NCI-H1417 (cell line): ENCODE measurements around the gene CHST15.
"Not testable (repeated sequence)": the region's sequence is repeated elsewhere in the genome, so short reads cannot be mapped to it uniquely, and the experiment has no call there.

Source experiments
- DNase-seq, 3 experiments: peaks; one replicate each; lab custom pipeline; 2025; lab: John Stamatoyannopoulos, UW

CHST15 gene

DNA sequence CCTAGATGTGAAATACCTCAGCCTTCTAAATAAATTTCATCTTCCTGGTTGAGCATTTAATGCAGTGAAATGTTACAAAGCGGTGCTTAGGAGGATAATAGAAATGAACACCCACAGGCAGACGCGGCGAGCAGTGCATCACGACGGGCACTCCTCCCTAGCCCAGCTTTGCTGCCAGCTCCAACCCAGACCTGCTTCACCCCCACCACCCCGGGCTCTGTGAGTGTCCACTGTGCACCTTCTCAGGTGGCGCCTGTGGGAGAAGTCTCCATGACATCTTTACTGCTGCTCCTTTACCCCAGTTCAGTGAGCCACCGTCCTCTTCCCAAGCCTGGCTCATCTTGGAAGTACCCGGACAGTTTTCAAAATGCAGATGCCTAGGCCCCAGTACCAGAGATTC, 5.2 kb upstream of the CHST15 start:
- DNase-seq: no peak

- peak in 2 of 3 experiments; percentile 6 to 47 for DNase-seq
These were observed 4.5 kb upstream of the CHST15 start for GRCh38 chr10:124097883-124098282.

DNA sequence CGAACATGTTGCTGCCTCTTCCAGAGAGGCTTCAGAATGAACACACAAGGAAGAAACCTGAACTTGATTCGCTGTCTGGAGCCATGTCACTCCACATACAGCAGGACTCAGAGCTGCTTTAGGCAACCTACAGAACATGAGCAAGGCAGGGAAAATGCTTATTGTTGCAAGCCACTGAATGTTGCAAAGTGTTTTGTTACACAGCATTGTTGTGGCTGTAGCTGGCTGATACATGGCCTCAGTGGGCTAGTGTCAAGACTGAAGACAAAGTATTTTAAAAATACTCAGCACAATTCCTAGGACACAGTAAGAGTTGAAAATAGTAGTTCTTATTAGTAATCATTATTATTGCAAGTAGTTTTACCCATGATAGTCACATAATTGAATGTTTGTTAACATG, 3.1 kb upstream of the CHST15 start:
- no peak for DNase-seq

DNA sequence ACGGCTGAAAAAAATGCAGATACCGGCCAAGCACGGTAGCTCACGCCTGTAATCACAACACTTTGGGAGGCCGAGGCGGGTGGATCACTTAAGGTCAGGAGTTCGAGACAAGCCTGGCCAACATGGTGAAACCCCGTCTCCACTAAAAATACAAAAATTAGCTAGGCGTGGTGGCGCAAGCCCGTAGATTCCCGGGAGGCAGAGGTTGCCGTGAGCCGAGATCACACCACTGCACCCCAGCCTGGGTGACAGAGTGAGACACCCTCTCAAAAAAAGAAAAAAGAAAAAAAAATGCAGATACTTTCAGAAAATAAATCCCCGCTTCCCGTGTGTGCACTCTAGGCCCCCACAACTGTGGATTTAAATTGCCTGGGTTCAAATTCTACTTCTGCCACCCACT, 2.4 kb upstream of the CHST15 start:
- not testable (repeated sequence) for DNase-seq

- peak in 1 of 3 experiments; percentile 15 for DNase-seq
These were observed 1.7 kb upstream of the CHST15 start for GRCh38 chr10:124095096-124095495.

DNA sequence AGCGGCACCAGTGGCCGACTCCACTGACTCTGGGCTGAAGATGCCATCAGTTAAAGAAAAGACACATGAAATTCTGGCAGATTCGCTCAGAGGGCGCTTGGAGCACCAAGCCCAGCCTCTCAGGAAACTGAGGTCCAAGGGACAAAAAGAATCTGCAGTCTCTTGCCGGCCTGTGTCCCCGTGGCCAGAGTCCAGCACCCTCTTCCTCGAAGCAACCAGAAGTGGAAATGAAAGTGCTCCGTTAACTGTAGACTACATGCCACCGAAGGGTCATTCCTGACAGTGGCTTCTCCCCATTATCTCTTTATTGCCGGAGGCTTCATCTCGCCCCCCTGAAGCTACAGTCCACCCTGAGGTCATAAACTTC, 1.0 kb upstream of the CHST15 start:
- DNase-seq: no peak

DNA sequence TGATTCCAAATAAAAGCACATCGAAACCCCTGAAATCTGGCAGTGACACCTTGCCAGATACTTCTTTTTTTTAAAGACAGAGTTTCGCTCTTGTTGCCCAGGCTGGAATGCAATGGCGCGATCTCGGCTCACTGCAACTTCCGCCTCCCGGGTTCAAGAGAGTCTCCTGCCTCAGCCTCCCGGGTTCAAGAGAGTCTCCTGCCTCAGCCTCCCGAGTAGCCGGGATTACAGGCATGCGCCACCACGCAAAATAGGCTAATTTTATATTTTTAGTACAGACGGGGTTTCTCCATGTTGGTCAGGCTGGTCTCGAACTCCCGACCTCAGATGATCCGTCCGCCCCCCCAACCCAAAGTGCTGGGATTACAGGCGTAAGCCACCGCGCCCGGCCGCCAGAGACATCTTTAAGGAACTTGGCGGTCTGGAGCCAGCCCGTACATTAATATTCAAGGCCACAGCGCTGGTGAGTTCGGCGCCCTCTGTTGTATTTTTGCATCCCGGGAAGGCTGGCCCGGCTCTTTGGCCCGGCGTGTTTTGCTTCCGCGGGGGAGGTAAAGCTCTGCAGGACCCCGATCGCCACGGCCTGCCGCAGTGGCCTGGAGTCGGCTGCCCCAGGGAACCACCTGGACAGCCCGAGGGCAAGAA, 498 bp upstream of the CHST15 start:
- not testable (repeated sequence) for DNase-seq

DNA sequence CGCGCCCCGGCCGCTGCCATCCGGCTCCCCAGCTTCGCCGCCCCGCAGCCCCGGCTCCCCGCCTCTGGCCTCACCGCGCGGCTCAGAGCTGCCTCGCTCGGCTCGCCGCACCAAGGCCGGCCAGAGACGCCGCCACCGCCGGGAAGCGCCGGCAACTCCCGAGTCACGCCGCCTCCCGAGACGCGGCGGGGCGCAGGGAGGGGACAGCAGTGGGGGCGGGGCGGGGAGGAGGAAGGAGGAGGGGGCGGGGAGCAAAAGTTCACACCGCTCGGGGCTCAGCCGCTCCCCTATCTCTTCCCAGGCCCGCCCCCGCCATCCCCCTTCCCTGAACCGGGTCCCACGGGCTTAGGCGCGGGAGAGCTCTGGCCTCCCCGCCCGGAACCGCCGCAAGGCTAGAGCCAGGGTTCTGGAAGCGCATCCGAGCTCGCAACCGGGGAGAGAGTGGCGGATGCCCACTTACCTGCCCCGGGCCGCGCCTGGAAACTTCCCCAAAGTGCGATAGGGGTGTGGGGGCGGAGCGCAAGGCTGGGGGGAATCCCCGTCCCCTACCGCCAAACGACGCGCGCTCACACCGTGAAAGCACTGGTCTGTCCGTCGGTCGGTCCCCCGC, 1.0 kb downstream of the CHST15 start:
- DNase-seq: peak in 2 of 3 experiments; percentile 61 to 76

DNA sequence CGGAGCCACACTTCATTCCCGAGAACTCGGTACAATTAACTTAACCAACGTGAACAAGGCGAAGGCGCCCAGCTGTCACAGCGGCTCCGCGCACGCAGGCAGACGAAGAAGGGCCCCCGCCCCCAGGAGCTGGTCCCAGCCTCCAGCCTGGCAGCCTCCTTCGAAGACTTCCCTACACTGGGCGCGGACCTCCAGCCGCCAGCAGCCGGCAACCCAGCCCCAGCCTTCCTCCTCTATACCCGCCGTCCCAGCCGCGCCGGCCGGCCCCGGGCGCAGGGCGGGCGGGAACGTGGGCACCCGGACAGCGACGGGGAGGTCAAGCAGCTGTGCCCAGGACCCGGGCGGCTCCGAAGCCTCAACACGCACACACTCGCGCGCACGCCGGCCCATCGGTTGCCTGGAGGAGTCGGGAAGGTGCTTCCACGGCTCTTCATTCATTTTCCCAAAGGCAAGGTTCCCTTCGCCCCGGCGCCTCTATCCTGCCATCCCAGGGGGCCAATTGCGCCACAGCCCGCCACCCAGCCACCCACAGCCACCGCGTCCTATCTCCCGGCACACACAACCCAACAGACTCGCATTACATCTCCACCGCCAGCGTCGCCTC, 1.6 kb downstream of the CHST15 start:
- DNase-seq: peak in 2 of 3 experiments; percentile 47 to 50

DNA sequence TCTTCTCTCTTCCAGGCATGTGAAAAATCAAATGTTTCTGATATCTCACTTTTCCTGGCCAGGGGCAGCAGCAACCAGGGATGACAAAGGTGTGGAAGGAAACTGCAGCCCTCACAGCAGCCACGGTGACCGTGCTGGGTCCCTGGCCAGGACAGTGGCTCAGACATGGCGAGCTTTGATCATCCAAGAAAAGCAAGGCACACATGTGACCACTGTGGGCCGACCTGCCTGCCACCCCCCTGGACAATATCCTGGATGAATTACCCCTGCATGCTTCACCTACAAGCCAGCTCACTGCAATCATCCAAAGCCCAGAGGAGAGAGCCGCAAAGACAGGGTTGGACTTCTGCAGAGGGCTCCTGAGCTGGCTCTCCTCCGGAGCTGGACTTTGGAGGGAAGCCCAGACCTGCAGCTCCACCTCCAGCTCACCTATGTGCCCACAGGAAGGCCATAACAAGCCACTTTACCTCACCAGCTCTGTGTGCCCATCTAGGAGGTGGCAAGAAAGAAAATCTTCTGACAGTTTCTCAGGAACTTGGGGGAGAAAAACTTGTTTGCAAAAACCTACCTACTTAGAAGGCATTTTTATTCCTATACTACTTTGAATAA, 2.7 kb downstream of the CHST15 start:
- DNase-seq: peak in 1 of 3 experiments; percentile 3

- DNase-seq: no peak
These were observed 3.5 kb downstream of the CHST15 start for GRCh38 chr10:124089859-124090258.

DNA sequence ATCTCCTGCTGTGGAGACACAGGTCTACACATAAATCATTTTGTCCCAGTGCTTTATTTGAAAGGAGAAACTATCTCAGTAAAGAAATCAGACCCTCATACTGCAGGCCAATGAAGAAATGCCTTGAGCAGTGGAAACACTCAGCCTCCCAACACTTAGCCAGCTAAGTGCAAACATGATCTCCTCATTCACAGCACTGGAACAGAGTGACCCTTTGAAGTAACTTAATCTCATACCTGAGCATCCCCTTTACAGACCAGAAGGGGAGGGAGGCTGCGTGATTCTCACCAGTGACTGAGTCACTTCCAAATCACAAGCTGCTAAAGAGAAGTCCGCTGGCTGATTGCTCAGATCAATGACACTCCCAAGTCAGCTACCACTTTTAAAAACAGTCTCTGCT, 4.5 kb downstream of the CHST15 start:
- DNase-seq: peak in 1 of 3 experiments; percentile 1

- peak in 2 of 3 experiments; percentile 7 to 39 for DNase-seq
These were observed 5.4 kb downstream of the CHST15 start for GRCh38 chr10:124087672-124088634.

DNA sequence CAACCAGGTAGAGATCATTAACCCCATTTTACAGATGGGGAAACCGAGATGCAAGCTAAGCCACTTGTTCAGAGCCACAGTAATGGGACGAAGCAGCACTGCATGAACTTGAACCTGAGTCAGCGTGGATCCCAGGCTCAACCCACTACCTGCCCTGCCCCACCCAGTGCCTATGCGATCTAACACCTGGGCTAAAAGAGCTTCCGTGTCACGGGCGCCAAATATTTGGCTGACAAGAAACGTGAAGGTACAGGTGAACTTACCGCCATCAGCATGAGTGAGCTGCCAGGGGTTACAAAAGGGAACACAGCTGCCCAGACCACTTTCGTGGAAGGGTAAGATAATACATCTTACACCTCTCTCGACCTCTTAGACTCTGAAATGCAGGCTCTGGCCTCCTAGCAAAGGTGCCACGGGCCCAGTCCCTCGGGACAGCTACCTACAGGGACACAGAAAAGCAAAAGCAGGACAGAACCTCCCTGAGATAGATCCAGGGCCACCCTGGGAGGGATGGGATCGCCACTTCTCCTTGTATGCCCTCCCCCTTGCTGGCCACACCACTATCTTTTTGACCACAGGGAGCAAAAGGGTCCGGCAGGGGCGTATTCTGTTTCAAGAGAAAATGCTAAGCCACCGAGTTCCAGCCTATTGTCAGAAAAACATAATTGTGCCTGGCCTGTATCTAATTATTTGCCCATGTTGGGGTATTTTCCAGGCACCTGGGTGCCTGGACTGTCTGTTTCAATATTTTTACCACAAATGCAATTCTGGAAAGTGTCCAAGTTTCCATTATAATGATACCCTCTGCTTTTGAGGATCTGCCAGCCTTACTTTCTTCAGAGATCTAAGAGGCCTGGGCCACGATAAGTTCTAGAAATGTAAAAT, 6.4 kb downstream of the CHST15 start:
- peak in 1 of 3 experiments; percentile 38 for DNase-seq

- DNase-seq: no peak
These were observed 7.2 kb downstream of the CHST15 start for GRCh38 chr10:124086097-124086710.

- no peak for DNase-seq
These were observed 7.7 kb downstream of the CHST15 start for GRCh38 chr10:124085680-124086079.

DNA sequence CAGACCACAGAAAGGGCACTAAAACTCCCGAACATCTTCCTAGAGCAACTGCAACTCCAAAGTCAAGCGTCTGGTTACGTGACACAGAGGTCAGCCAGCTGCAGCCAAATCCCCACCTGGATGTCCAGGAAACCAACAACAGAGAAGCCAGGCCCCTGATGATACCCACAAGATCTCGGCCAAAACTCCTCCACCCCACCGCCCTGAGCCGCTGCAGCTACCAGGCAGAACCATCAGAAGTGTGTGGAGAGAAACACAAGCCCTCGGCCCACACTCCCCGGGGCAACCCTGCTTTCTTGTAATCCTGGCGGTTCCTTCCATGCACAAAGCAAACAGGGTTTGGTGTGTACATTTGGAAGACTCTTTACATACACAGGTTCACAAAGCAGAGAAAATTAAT, 8.7 kb downstream of the CHST15 start:
- DNase-seq: no peak

DNA sequence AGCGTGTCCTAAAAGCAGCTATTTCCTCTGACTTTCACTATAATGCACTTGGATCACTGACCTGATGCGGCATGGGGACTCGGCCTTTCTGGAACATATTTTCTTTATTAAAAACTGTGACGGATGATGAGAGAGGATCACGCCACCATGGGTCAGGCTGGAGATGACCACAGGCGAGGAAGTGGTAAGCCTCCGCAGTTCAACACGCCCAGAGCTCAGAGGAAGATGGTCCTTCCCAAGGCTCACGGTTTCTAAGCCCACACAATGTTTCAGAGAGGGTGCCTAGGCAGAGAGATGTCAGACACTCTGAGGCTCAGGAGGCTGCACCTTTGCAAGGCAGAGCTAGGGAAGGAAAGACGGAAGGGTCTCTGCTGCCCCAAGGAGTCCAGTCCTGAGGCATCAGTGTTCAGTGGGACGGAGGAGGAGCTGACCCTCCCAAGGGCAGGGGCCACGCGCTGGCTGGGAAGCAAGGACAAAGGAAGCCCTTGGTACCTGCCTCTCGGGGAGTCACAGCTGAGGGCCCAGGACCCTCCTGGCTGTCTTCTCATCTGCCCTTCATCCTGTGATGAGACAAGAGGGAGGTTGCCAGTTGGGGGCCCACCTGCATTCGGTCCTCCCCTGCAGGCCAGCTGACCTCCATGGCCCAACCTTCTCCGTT, 9.5 kb downstream of the CHST15 start:
- DNase-seq: no peak

DNA sequence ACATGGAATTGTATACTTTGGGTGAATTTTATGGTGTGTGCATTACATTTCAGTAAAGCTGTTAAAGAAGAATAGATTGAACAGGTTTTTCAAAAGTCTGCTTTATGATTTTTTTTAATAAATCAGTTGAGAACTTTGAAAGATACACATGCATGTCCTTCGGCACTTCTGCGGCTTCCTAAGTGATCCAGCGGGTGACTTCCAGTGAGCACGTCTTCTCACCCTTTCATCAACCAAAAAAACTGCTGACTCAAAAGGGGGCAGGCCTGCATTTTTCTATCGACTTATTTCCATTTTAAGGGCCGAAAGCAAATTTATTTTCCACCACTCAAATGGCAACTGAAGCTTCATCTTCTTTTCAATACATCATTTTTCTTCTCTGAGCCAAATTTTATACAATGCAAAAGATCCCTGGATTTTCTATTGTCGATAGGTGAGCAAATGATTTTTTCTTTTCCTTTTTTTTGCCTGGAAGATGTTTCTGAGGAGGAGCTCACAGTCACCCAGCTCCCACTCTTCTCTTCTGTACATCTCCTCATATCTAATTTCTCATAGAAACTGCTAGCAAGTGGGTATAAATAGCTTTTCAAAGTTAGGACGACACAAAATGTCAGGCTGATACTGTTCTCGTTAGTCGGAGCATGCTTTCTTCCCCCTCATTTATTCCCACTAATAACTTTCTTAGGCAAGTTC, 10.2 kb downstream of the CHST15 start:
- no peak for DNase-seq
